GM20000 (cell line): Measurements from ENCODE around the gene P3H1.

Experiments
- DNase-seq: peaks from one replicate; pipeline ENCODE4 v3.0.0; 2012; ENCODE audit warnings: low spot score
- CTCF ChIP-seq: IDR thresholded peaks from 2 replicates; pipeline ENCODE4 v1.5.1; 2012; ENCODE audit warnings: mild to moderate bottlenecking, control low read depth; ENCODE audit errors: extremely low read depth, missing control alignments

Gene P3H1

GRCh38 chr1:42783092-42783491, 16.3 kb upstream of the P3H1 start:
- DNase-seq, result no peak
- no peak for TF ChIP-seq CTCF

GRCh38 chr1:42780176-42780575, 13.3 kb upstream of the P3H1 start:
- no peak for DNase-seq
- no peak for TF ChIP-seq CTCF

- TF ChIP-seq CTCF, result no peak
- no peak for DNase-seq
These were observed 12.9 kb upstream of the P3H1 start for GRCh38 chr1:42779725-42780124.

- peak; percentile 16 for TF ChIP-seq CTCF
- peak; percentile 61 for DNase-seq
These were observed 11.0 kb upstream of the P3H1 start for GRCh38 chr1:42777852-42778251.

- TF ChIP-seq CTCF, result no peak
- DNase-seq, result no peak
These were observed 9.7 kb upstream of the P3H1 start for GRCh38 chr1:42776502-42776901.

- DNase-seq, result no peak
- no peak for TF ChIP-seq CTCF
These were observed 8.2 kb upstream of the P3H1 start for GRCh38 chr1:42774928-42775526.

- DNase-seq, result no peak
- no peak for TF ChIP-seq CTCF
These were observed 6.6 kb upstream of the P3H1 start for GRCh38 chr1:42773420-42773819.
